IMR-90 (cell line): ENCODE data around the gene CENPT. TPM values are rescaled to one million over a fixed set of nuclear protein-coding genes. Genes with fewer than 3 reads are reported as not detected.

Experiments
- ATAC-seq: fragments of 200-7000 bp; cut with Tn5 transposase; 2 replicates; pipeline ENCODE4 v1.9.1; 2020; ENCODE audit warnings: low read depth, mild to moderate bottlenecking, moderate library complexity
- BruUV-seq: library from RNA; stranded (reverse); fragments of 400-500 nt; replicated peaks from 2 replicates; lab custom pipeline; 2021; lab: Mats Ljungman, UMichigan
- CTCF ChIA-PET: fragments of 300-600 bp; formaldehyde crosslinking; extraction: SDS; loops from one replicate; lab custom pipeline; 2021; ENCODE audit warnings: antibody characterized with exemption; lab: Yijun Ruan, JAX
- POLR2A ChIA-PET: fragments of 300-600 bp; sonication (Branson Sonifier 250); formaldehyde crosslinking; loops from one replicate; lab custom pipeline; 2022; ENCODE audit warnings: antibody characterized with exemption; ENCODE audit not compliant: unreplicated experiment; lab: Charles Lee
- DNase-seq: peaks from one replicate; pipeline ENCODE4 v3.0.0; 2013
- H2AFZ ChIP-seq: replicated peaks from 2 replicates; pipeline ENCODE3; 2013; ENCODE audit warnings: low read length, mild to moderate bottlenecking; ENCODE audit not compliant: poor library complexity
- H2AK5ac ChIP-seq: 2 replicates; pipeline ENCODE4 v1.6.1; 2013; ENCODE audit warnings: low read depth, low read length, inconsistent platforms
- H2AK9ac ChIP-seq: replicated peaks from 2 replicates; pipeline ENCODE3; 2013; ENCODE audit warnings: mild to moderate bottlenecking, low read depth, low read length, moderate library complexity; ENCODE audit not compliant: poor library complexity
- H2BK120ac ChIP-seq: 2 replicates; pipeline ENCODE4 v1.6.1; 2013; ENCODE audit warnings: low read depth, low read length, inconsistent platforms
- H2BK15ac ChIP-seq: 3 replicates; pipeline ENCODE4 v1.6.1; 2013; ENCODE audit warnings: low read depth, low read length, inconsistent platforms
- H2BK20ac ChIP-seq: 2 replicates; pipeline ENCODE4 v1.6.1; 2013; ENCODE audit warnings: low read depth, mild to moderate bottlenecking, inconsistent platforms, low read length, moderate library complexity
- H2BK5ac ChIP-seq: 2 replicates; pipeline ENCODE4 v1.6.1; 2013; ENCODE audit warnings: mild to moderate bottlenecking, low read depth, low read length, inconsistent platforms; ENCODE audit not compliant: poor library complexity, severe bottlenecking
- H3K14ac ChIP-seq: replicated peaks from 2 replicates; pipeline ENCODE4 v1.6.1; 2013; ENCODE audit warnings: low read depth, low read length, inconsistent platforms
- H3K18ac ChIP-seq: 2 replicates; pipeline ENCODE4 v1.6.1; 2013; ENCODE audit warnings: low read depth, low read length, control low read depth
- H3K23ac ChIP-seq: 2 replicates; pipeline ENCODE4 v1.6.1; 2013; ENCODE audit warnings: low read depth, low read length, inconsistent platforms
- H3K27ac ChIP-seq: 2 replicates; pipeline ENCODE4 v1.5.1; 2013; ENCODE audit warnings: mild to moderate bottlenecking, control low read depth, low read length; ENCODE audit not compliant: insufficient read depth
- H3K27me3 ChIP-seq: 2 replicates; pipeline ENCODE4 v1.6.1; 2013; ENCODE audit warnings: low read length; ENCODE audit not compliant: control insufficient read depth, insufficient read depth
- H3K36me3 ChIP-seq: 2 replicates; pipeline ENCODE4 v1.6.1; 2013; ENCODE audit warnings: low read length, mixed read lengths; ENCODE audit not compliant: control insufficient read depth, insufficient read depth
- H3K4ac ChIP-seq: 2 replicates; pipeline ENCODE4 v1.6.1; 2013; ENCODE audit warnings: low read depth, low read length, inconsistent platforms
- H3K4me1 ChIP-seq: 2 replicates; pipeline ENCODE4 v1.6.1; 2013; ENCODE audit warnings: low read length, mixed read lengths; ENCODE audit not compliant: control insufficient read depth, insufficient read depth
- H3K4me2 ChIP-seq: 2 replicates; pipeline ENCODE4 v1.6.1; 2013; ENCODE audit warnings: low read depth, mild to moderate bottlenecking, control low read depth, low read length, moderate library complexity
- H3K4me3 ChIP-seq: 2 replicates; pipeline ENCODE4 v1.5.1; 2013; ENCODE audit warnings: low read depth, mild to moderate bottlenecking, control low read depth, low read length, moderate library complexity; ENCODE audit not compliant: insufficient read depth
- H3K56ac ChIP-seq: 2 replicates; pipeline ENCODE4 v1.6.1; 2013; ENCODE audit warnings: low read length, inconsistent platforms; ENCODE audit not compliant: insufficient read depth; ENCODE audit errors: extremely low read depth
- H3K79me1 ChIP-seq, 2 experiments: 2 replicates each; pipeline ENCODE4 v1.6.1; 2013; ENCODE audit warnings: low read length in 2 of 2, inconsistent platforms in 1 of 2, low read depth in 1 of 2
- H3K9ac ChIP-seq: 2 replicates; pipeline ENCODE4 v1.6.1; 2013; ENCODE audit warnings: low read depth, low read length, control low read depth
- H3K9me1 ChIP-seq: 2 replicates; pipeline ENCODE4 v1.6.1; 2013; ENCODE audit warnings: low read length, inconsistent platforms; ENCODE audit not compliant: insufficient read depth
- H3K9me3 ChIP-seq: 2 replicates; pipeline ENCODE4 v1.6.1; 2013; ENCODE audit warnings: low read length; ENCODE audit not compliant: control insufficient read depth, insufficient read depth
- H4K20me1 ChIP-seq: 2 replicates; pipeline ENCODE4 v1.6.1; 2013; ENCODE audit warnings: low read length, inconsistent platforms; ENCODE audit not compliant: insufficient read depth
- H4K5ac ChIP-seq: 2 replicates; pipeline ENCODE4 v1.6.1; 2013; ENCODE audit warnings: mild to moderate bottlenecking, low read depth, low read length, control low read depth
- H4K8ac ChIP-seq, 2 experiments: 2 replicates each; pipeline ENCODE4 v1.6.1; 2013; ENCODE audit warnings: low read depth in 2 of 2, low read length in 2 of 2, control low read depth in 1 of 2, inconsistent platforms in 1 of 2
- H4K91ac ChIP-seq: 2 replicates; pipeline ENCODE4 v1.6.1; 2013; ENCODE audit warnings: low read depth, low read length, inconsistent platforms; ENCODE audit not compliant: insufficient read depth
- BHLHE40 ChIP-seq: fragments of 150-350 bp; IDR thresholded peaks from 2 replicates; pipeline ENCODE4 v1.6.1; 2016; ENCODE audit warnings: mild to moderate bottlenecking, low read depth, low read length
- CEBPB ChIP-seq: IDR thresholded peaks from 2 replicates; pipeline ENCODE4 v1.6.1; 2012; ENCODE audit warnings: low read depth, low read length, improper control_type of control experiment
- CHD1 ChIP-seq: IDR thresholded peaks from 2 replicates; pipeline ENCODE4 v1.6.1; 2012; ENCODE audit warnings: low read depth, low read length, improper control_type of control experiment
- CTCF ChIP-seq: conservative IDR thresholded peaks from 2 replicates; pipeline ENCODE4 v1.5.1; 2012; ENCODE audit warnings: mild to moderate bottlenecking, low read depth, low read length, improper control_type of control experiment
- ELK1 ChIP-seq: fragments of 150-350 bp; IDR thresholded peaks from 2 replicates; pipeline ENCODE4 v1.6.1; 2016; ENCODE audit warnings: low read depth, mild to moderate bottlenecking, low read length, moderate library complexity, borderline replicate concordance
- FOS ChIP-seq: fragments of 150-350 bp; IDR thresholded peaks from 2 replicates; pipeline ENCODE4 v1.6.1; 2016; ENCODE audit warnings: low read depth, low read length
- MAFK ChIP-seq: IDR thresholded peaks from 2 replicates; pipeline ENCODE4 v1.6.1; 2012; ENCODE audit warnings: low read depth, low read length, improper control_type of control experiment
- MAZ ChIP-seq: IDR thresholded peaks from 2 replicates; pipeline ENCODE4 v1.6.1; 2012; ENCODE audit warnings: low read depth, mild to moderate bottlenecking, low read length, improper control_type of control experiment, moderate library complexity, borderline replicate concordance
- MXI1 ChIP-seq: IDR thresholded peaks from 2 replicates; pipeline ENCODE4 v1.6.1; 2012; ENCODE audit warnings: low read depth, mild to moderate bottlenecking, low read length, moderate library complexity, borderline replicate concordance
- NFE2L2 ChIP-seq: fragments of 150-350 bp; IDR thresholded peaks from 2 replicates; pipeline ENCODE4 v1.6.1; 2016; ENCODE audit warnings: low read depth, mild to moderate bottlenecking, low read length
- POLR2A ChIP-seq: IDR thresholded peaks from 2 replicates; pipeline ENCODE4 v1.6.1; 2012; ENCODE audit warnings: mild to moderate bottlenecking, low read depth, low read length
- RAD21 ChIP-seq: IDR thresholded peaks from 2 replicates; pipeline ENCODE4 v1.6.1; 2012; ENCODE audit warnings: low read length, improper control_type of control experiment
- RCOR1 ChIP-seq: IDR thresholded peaks from 2 replicates; pipeline ENCODE4 v1.6.1; 2012; ENCODE audit warnings: mild to moderate bottlenecking, low read length, improper control_type of control experiment; ENCODE audit not compliant: insufficient replicate concordance
- RFX5 ChIP-seq: IDR thresholded peaks from 2 replicates; pipeline ENCODE4 v1.8.0; 2012; ENCODE audit warnings: low read depth, mild to moderate bottlenecking, low read length, moderate library complexity
- SMC3 ChIP-seq: fragments of 150-350 bp; IDR thresholded peaks from 2 replicates; pipeline ENCODE4 v1.6.1; 2016; ENCODE audit warnings: low read depth, mild to moderate bottlenecking, antibody characterized with exemption, low read length, moderate library complexity
- USF2 ChIP-seq: fragments of 150-350 bp; IDR thresholded peaks from 2 replicates; pipeline ENCODE4 v1.6.1; 2017; ENCODE audit warnings: mild to moderate bottlenecking, antibody characterized with exemption, low read length, low read depth
- WGBS, 2 experiments: methylation state at CpG; one replicate each; pipeline versions ENCODE4 v1.1.5 to v1.1.7; 2013; ENCODE audit warnings: missing lambda C conversion rate in 2 of 2; ENCODE audit not compliant: insufficient read length in 1 of 2; ENCODE audit errors: extremely low coverage in 2 of 2; 5-methylcytosine and 5-hydroxymethylcytosine counted together
- dilution Hi-C: fragments of 300-500 bp; cut with HindIII; formaldehyde crosslinking; loops from one replicate; pipeline ENCODE4 v1.14.3; 2018; ENCODE audit warnings: low sequenced_read_pairs; ENCODE audit not compliant: unreplicated experiment
- in situ Hi-C: fragments of 300-500 bp; cut with MboI; formaldehyde crosslinking; loops from 3 replicates; pipeline ENCODE4 v1.14.3; 2019; ENCODE audit warnings: low sequenced_read_pairs, inconsistent platforms, mixed read lengths
- intact Hi-C: fragments of 100-400 bp; cut with micrococcal nuclease; formaldehyde crosslinking; loops from 2 replicates; pipeline ENCODE4 v1.10.0; 2022
- polyA plus RNA-seq, 3 experiments: library from polyadenylated mRNA; depleted of rRNA; stranded (reverse); fragments of >200 nt; gene quantifications; 2 replicates each; pipeline ENCODE4 v1.2.3, GENCODE V29; 2012; ENCODE audit warnings: low replicate concordance in 1 of 3
- total RNA-seq: library from RNA; depleted of rRNA; stranded (reverse); fragments of >200 nt; gene quantifications from 2 replicates; pipeline ENCODE4 v1.2.3, GENCODE V29; 2012

CENPT gene
- total and polyA plus RNA-seq, 2 of the 4 experiments (the other 2 are of a cell fraction), result 33.3 to 83.1 TPM

- Histone ChIP-seq H4K8ac (no peak overlapping the region; a peak in 2 of 4 replicates), H3K23ac (0 out of 2 replicates have a peak overlapping the region, but pooled peaks have one; percentile 45), H2BK5ac (peak overlapping the region; percentile 78), H3K4me2 (peak overlapping the region; percentile 84), H2AFZ (no peak overlapping the region), H3K56ac (peak overlapping the region; percentile 72; the same call in 1 of the 2 replicates), H3K14ac (peak overlapping the region; percentile 89; the same call in 1 of the 2 replicates), H2AK5ac (peak overlapping the region; percentile 63; the same call in 1 of the 2 replicates), H3K9me3 (no peaks in the 10 kb centered on the region), H3K79me1 (peaks cover 26 to 64% of the 10 kb centered on the region in 2 experiments), H3K9me1 (peaks cover 19% of the 10 kb centered on the region), H3K4me1 (peaks cover 13% of the 10 kb centered on the region), H4K91ac (no peak overlapping the region), H3K18ac (no peak overlapping the region), H3K27me3 (no peaks in the 10 kb centered on the region), H2AK9ac (peak overlapping the region; percentile 67), H3K4me3 (peak overlapping the region; percentile 53), H4K5ac (no peak overlapping the region), H3K27ac (peak overlapping the region; percentile 94; the same call in 1 of the 2 replicates), H2BK120ac (no peak overlapping the region), H2BK20ac (no peak overlapping the region), H3K36me3 (0 out of 2 replicates have a peak, but pooled peaks cover 2% of the 10 kb centered on the region), H3K4ac (peak overlapping the region; percentile 90), H3K9ac (peak overlapping the region; percentile 95), H4K20me1 (peaks cover 56% of the 10 kb centered on the region), H2BK15ac (no peak overlapping the region)
- 97% methylated on average over 6 of the region's 11 CpGs; no CpG with 5 or more reads in 1 of the 2 experiments for WGBS, 2 experiments
- DNase-seq, result no peak
- BruUV-seq, result no TSS peak
- dilution Hi-C loops (no loop called here), intact Hi-C loops (no loop called here), in situ Hi-C loops (no loop called here)
- ChIA-PET CTCF (interaction anchor here (0.9 kb wide), 1 partner anchor 32 kb away, joined by 3 read pairs; no protein-coding TSS in a partner anchor), POLR2A (no interaction called here)
- TF ChIP-seq USF2 (no peak), NFE2L2 (no peak), FOS (no peak), SMC3 (no peak), ELK1 (no peak), MXI1 (no peak), POLR2A (no peak), CTCF (no peak), CHD1 (no peak), RAD21 (no peak), RCOR1 (no peak), CEBPB (no peak), MAFK (no peak), BHLHE40 (no peak), MAZ (no peak), RFX5 (no peak)
- ATAC-seq, result no peak
Observed at GRCh38 chr16:67848118-67848517, 625 bp upstream of the CENPT start.
